K562 (cell line): ENCODE data around the gene A2ML1. TPM values are rescaled to one million over a fixed set of nuclear protein-coding genes. Genes with fewer than 3 reads are reported as not detected.

Experiments used
- CBFA2T3 ChIP-seq: fragments of 450-650 bp; IDR thresholded peaks from 2 replicates; pipeline ENCODE4 v1.6.1; 2017
- FOXJ3 ChIP-seq: sonication (generic); formaldehyde crosslinking; IDR thresholded peaks from 2 replicates; pipeline ENCODE4 v1.4.0; 2020; ENCODE audit warnings: mild to moderate bottlenecking, missing genetic modification reagents
- HDAC2 ChIP-seq: fragments of 450-650 bp; IDR thresholded peaks from 2 replicates; pipeline ENCODE4 v1.6.1; 2016; ENCODE audit warnings: mild to moderate bottlenecking
- L3MBTL2 ChIP-seq: fragments of 450-650 bp; IDR thresholded peaks from 2 replicates; pipeline ENCODE4 v1.6.1; 2016; ENCODE audit warnings: mild to moderate bottlenecking, moderate library complexity
- RBFOX2 ChIP-seq: fragments of 200-400 bp; formaldehyde crosslinking; IDR thresholded peaks from 2 replicates; pipeline ENCODE4 v1.6.1; 2017; ENCODE audit warnings: low read depth, mild to moderate bottlenecking, low read length, moderate library complexity
- RCOR1 ChIP-seq, 2 experiments: IDR thresholded peaks; 2 replicates each; pipeline ENCODE4 v1.6.1; 2012; ENCODE audit warnings: low read depth in 2 of 2, low read length in 2 of 2, borderline replicate concordance in 1 of 2, improper control_type of control experiment in 1 of 2
- polyA plus RNA-seq, 8 experiments: library from polyadenylated mRNA; depleted of rRNA in 4 of 8; stranded (reverse) in 5 of 8; unstranded in 3 of 8; fragments of >200 nt; fragmentation: Nextera tagmentation in 2 of 8; fragmentation: Illumina TruSeq in 1 of 8; extraction: Ambion mirVana in 2 of 8; extraction: Trizol in 1 of 8; gene quantifications; 2 replicates each; pipeline versions ENCODE4 v1.2.1 to v1.2.3, GENCODE V29; 2011 to 2014; ENCODE audit warnings: inconsistent platforms in 1 of 8, missing spikeins in 1 of 8
- total RNA-seq, 7 experiments: library from RNA; depleted of rRNA in 6 of 7; stranded (reverse); fragments of >200 nt in 6 of 7; fragmentation: Illumina TruSeq in 2 of 7; extraction: Trizol in 2 of 7; gene quantifications; 2 replicates each; pipeline versions ENCODE4 v1.2.1 to v1.2.3, GENCODE V29; 2011 to 2021; ENCODE audit warnings: low replicate concordance in 1 of 7
- TF ChIP-seq, protein P1 (sequence below): fragments of 450-650 bp; IDR thresholded peaks from 2 replicates; pipeline ENCODE4 v1.6.1; 2016
- TF ChIP-seq, protein P2 (sequence below): fragments of 450-650 bp; IDR thresholded peaks from 2 replicates; pipeline ENCODE4 v1.6.1; 2018; ENCODE audit not compliant: partially characterized antibody

A2ML1 gene
- total and polyA plus RNA-seq, 9 of the 15 experiments (the other 6 are each of a cell fraction or from before 2014, with no cell fraction given), result 0.04 to 0.47 (median 0.13) TPM

DNA sequence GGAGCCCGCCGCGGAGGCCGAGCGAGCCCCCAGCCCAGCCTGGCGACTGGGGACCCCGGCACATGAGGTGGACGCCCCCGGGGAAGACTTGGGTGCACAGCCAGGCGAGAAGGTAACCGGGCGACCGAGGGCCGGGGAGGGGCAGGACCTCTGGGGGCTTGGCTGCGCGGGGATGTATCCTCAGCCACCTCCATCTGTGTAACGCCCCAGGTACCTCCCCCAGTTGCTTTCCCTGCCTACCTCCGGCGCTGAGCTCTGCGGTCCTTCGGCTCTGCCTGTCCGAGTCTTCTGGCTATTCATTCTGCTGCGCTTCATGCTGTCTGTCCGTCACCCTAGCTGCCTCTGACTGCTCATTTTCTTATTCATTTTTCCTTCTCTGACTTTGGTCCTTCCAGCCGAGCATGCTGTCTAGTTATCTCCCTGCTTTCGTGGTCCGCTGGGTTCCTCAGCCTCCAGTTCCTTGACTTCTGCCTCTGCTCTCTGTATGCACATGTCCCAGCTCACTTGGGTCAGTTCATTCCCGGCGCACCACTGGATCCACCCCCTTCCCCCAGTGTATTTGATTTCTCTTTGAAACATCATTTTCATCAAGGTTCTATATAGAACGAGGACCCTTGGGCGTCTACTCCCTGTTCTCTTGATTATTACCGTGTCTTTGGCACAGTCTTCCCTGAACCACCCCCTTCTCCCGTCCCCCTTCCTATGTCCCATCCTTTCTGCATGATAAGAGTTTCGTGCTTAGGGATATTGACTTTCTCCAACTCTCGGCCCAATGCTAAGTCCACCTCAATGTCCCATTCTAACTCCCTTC lies 92.5 kb downstream of the A2ML1 start (continued):
- TF ChIP-seq RCOR1 (IDR thresholded peaks at IDR 0.05; ENCODE audit: borderline replicate concordance in 1 of 2, low read depth in 2 of 2, low read length in 2 of 2) (peak in 1 of 2 experiments; percentile 3; a peak in 1 of 4 replicates), FOXJ3 (CRISPR knock-in tag) (no peak), L3MBTL2 (no peak), HDAC2 (no peak), CBFA2T3 (no peak), RBFOX2 (0 out of 2 replicates have a peak, but pooled peaks have one; percentile 21)
- TF ChIP-seq, protein P1, sequence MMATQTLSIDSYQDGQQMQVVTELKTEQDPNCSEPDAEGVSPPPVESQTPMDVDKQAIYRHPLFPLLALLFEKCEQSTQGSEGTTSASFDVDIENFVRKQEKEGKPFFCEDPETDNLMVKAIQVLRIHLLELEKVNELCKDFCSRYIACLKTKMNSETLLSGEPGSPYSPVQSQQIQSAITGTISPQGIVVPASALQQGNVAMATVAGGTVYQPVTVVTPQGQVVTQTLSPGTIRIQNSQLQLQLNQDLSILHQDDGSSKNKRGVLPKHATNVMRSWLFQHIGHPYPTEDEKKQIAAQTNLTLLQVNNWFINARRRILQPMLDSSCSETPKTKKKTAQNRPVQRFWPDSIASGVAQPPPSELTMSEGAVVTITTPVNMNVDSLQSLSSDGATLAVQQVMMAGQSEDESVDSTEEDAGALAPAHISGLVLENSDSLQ, result peak; percentile 40
- TF ChIP-seq, protein P2, sequence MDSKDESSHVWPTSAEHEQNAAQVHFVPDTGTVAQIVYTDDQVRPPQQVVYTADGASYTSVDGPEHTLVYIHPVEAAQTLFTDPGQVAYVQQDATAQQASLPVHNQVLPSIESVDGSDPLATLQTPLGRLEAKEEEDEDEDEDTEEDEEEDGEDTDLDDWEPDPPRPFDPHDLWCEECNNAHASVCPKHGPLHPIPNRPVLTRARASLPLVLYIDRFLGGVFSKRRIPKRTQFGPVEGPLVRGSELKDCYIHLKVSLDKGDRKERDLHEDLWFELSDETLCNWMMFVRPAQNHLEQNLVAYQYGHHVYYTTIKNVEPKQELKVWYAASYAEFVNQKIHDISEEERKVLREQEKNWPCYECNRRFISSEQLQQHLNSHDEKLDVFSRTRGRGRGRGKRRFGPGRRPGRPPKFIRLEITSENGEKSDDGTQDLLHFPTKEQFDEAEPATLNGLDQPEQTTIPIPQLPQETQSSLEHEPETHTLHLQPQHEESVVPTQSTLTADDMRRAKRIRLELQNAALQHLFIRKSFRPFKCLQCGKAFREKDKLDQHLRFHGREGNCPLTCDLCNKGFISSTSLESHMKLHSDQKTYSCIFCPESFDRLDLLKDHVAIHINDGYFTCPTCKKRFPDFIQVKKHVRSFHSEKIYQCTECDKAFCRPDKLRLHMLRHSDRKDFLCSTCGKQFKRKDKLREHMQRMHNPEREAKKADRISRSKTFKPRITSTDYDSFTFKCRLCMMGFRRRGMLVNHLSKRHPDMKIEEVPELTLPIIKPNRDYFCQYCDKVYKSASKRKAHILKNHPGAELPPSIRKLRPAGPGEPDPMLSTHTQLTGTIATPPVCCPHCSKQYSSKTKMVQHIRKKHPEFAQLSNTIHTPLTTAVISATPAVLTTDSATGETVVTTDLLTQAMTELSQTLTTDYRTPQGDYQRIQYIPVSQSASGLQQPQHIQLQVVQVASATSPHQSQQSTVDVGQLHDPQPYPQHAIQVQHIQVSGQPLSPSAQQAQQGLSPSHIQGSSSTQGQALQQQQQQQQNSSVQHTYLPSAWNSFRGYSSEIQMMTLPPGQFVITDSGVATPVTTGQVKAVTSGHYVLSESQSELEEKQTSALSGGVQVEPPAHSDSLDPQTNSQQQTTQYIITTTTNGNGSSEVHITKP, result peak; percentile 66
